Stimulated activated memory B cell treated with anti-CD40 and anti-IgM and Interleukin-4, amounts not matched to agents 10 μg/mL and 1 μg/mL and 100 μg/mL, for 72 hours (primary cell): ENCODE measurements around the gene BEND7.

Experiments used
- ATAC-seq: fragments of 150-1000 bp; cut with Tn5 transposase; 2 replicates; pipeline ENCODE4 v1.10.0; 2021
- H3K27ac Mint-ChIP-seq: one replicate; pipeline ENCODE4 v1.8.0; 2022; ENCODE audit warnings: mild to moderate bottlenecking, mixed read lengths
- H3K27me3 Mint-ChIP-seq: one replicate; pipeline ENCODE4 v1.8.0; 2022; ENCODE audit warnings: mixed read lengths
- H3K36me3 Mint-ChIP-seq: one replicate; pipeline ENCODE4 v1.8.0; 2022; ENCODE audit warnings: mixed read lengths
- H3K4me1 Mint-ChIP-seq: one replicate; pipeline ENCODE4 v1.8.0; 2022; ENCODE audit warnings: mixed read lengths
- H3K4me3 Mint-ChIP-seq: one replicate; pipeline ENCODE4 v1.8.0; 2022; ENCODE audit warnings: mild to moderate bottlenecking, moderate library complexity, mixed read lengths
- H3K9me3 Mint-ChIP-seq: one replicate; pipeline ENCODE4 v1.8.0; 2022; ENCODE audit warnings: mixed read lengths

Gene BEND7

DNA sequence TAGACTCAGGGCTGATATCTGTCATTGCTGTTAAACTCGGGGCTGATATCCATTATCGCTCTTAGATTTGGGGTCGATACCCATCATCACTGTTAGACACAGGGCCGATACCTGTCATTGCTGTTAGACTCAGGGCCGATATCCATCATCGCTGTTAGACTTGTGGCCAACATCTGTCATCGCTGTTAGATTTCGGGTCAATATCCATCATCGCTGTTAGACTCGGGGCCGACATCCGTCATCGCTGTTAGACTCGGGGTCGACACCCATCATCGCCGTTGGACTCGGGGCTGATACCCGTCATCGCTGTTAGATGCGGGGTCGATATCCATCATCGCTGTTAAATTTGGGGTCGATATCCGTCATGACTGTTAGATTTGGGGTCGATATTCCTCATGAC lies 54.8 kb downstream of the BEND7 start:
- Mint-ChIP-seq H3K27me3 (peaks cover 9% of the 10 kb centered on the region), H3K9me3 (no peaks in the 10 kb centered on the region), H3K27ac (no peak overlapping the region), H3K4me1 (no peaks in the 10 kb centered on the region), H3K4me3 (no peak overlapping the region), H3K36me3 (no peaks in the 10 kb centered on the region)
- ATAC-seq: no peak

GRCh38 chr10:13472359-13472758 lies 56.5 kb downstream of the BEND7 start:
- no peaks in the 10 kb centered on the region for H3K9me3 Mint-ChIP-seq

DNA sequence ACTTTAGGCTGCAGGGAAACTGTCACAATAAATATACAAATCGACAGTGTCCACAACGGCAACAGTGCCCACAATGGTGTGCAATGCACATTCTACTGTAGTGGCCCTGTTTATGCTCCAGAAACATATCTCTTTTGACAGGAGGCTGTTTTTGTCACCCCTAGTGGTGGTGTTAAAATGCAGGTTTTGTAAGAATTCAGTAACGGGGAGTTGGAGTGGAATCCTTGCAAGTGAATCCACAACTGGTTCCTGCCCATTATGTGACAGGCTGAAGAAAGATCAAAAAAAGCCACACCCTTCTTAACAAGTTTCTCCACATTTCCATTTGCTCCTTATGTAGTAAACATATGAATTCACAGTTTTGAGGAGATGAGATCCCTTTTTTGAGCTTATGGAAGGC lies 58.5 kb downstream of the BEND7 start:
- no peaks in the 10 kb centered on the region for H3K36me3 Mint-ChIP-seq
- no peaks in the 10 kb centered on the region for H3K9me3 Mint-ChIP-seq
- no peak for ATAC-seq
- no peaks in the 10 kb centered on the region for H3K27me3 Mint-ChIP-seq
- H3K4me1 Mint-ChIP-seq: no peaks in the 10 kb centered on the region
- no peak overlapping the region for H3K4me3 Mint-ChIP-seq
- H3K27ac Mint-ChIP-seq: no peak overlapping the region

More at GRCh38 chr10:13472359-13472758, 56.5 kb downstream of the BEND7 start:
- ATAC-seq: no peak
- Mint-ChIP-seq H3K4me3 (no peak overlapping the region), H3K4me1 (no peaks in the 10 kb centered on the region), H3K36me3 (no peaks in the 10 kb centered on the region), H3K27ac (no peak overlapping the region), H3K27me3 (peaks cover under 1% of the 10 kb centered on the region)

DNA sequence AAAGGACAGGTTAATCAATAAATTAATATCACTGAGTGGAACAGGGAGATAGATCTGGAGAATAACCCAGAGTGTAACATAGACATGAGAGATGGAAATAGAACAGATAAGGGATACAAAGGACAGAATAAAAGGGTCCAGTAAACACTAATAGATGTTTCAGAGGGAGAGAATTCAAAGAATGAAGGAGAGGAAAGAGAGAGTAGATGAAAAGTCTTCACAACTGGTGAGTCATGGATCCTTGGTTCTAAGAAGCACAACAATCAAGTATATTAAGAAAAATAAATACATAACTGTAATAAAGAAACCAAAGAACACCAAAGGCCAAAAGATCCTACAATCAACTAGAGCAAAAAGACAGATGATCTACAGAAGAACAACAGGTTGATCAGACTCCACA lies 66.3 kb downstream of the BEND7 start:
- Mint-ChIP-seq H3K4me3 (no peak overlapping the region), H3K9me3 (peaks cover 16% of the 10 kb centered on the region), H3K36me3 (peaks cover 18% of the 10 kb centered on the region), H3K27me3 (peaks cover 35% of the 10 kb centered on the region), H3K27ac (no peak overlapping the region), H3K4me1 (no peaks in the 10 kb centered on the region)
- ATAC-seq: no peak

DNA sequence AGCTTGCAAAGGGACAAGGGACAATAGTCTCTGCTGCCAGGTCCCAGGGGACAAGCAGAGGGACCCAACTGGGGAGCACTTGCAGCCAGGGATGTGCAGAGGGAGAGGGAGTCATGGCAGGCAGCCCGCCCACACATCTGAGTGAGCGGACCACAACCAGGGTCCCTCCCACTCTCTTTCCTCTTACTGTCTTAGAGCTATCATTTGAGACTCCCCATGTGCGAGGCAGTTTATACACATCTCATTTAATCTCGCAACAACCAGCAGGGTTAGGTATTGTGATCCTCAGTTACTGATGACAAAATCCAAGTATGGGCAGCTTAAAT lies 70.2 kb downstream of the BEND7 start:
- H3K4me1 Mint-ChIP-seq: peaks cover 7% of the 10 kb centered on the region
- H3K4me3 Mint-ChIP-seq: no peak overlapping the region
- no peak overlapping the region for H3K27ac Mint-ChIP-seq
- H3K9me3 Mint-ChIP-seq: peaks cover 16% of the 10 kb centered on the region
- H3K36me3 Mint-ChIP-seq: peaks cover 18% of the 10 kb centered on the region
- no peak for ATAC-seq
- peaks cover 64% of the 10 kb centered on the region for H3K27me3 Mint-ChIP-seq

DNA sequence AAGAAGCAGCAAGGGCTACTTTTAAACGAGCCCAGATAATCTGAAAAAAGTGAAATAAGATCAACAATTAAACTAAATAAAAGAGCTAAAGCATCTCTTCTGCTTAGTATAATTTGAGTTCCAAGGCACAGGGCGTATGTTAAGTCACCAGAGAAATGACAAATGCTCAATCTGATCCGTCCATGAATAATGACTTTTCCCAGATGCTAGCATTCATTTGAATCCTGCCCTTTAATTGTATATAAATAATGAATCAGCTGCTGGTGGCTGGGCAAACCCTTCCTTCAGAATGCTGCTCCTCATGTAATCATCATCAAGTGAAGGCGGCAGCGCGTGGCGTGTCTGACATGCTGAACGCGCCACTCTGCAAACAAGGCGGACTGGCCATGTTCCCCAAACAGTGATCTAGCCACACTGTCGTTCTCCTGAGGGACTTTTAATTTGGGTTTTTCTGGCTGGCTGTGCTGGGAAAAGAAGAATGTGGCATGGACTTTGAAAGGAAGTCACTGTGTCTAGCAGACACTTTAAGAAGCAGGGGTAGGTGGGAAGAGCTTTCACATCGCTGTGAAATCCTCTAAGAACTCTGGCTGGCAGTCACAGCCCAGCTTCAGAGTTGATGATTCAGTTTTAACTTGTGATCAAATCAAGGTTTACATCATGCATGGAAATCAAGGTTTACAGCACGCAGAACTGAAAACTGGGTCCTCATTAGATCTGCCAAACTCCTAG lies 70.7 kb downstream of the BEND7 start:
- H3K4me3 Mint-ChIP-seq: no peak overlapping the region
- peaks cover 8% of the 10 kb centered on the region for H3K4me1 Mint-ChIP-seq
- peaks cover 18% of the 10 kb centered on the region for H3K36me3 Mint-ChIP-seq
- peaks cover 62% of the 10 kb centered on the region for H3K27me3 Mint-ChIP-seq
- H3K9me3 Mint-ChIP-seq: peaks cover 14% of the 10 kb centered on the region
- no peak for ATAC-seq
- H3K27ac Mint-ChIP-seq: no peak overlapping the region

DNA sequence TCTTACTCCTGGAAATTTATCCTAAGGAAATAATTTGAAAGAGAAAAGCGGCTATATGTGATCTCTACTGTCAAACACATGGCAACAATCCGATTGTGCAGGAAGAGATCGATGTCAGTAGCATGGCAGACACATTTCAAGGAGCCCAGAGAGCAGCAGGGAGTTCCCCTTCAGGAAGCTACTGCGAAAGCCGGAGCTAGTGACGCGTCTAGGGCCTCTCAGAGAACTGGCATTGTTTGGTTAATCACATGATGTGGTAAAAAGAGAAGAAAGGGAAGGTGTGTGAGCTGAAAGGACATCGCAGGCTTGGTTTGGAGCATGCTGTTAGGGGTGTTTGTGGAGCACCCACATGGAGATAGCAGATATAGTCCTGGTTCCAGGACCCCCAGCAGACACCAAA lies 74.9 kb downstream of the BEND7 start:
- H3K36me3 Mint-ChIP-seq: no peaks in the 10 kb centered on the region
- no peak overlapping the region for H3K27ac Mint-ChIP-seq
- ATAC-seq: peak; percentile 79
- H3K27me3 Mint-ChIP-seq: peaks cover 53% of the 10 kb centered on the region
- peaks cover 8% of the 10 kb centered on the region for H3K4me1 Mint-ChIP-seq
- no peaks in the 10 kb centered on the region for H3K9me3 Mint-ChIP-seq
- H3K4me3 Mint-ChIP-seq: no peak overlapping the region

- no peak overlapping the region for H3K4me3 Mint-ChIP-seq
- H3K27ac Mint-ChIP-seq: no peak overlapping the region
- ATAC-seq: no peak
- peaks cover 8% of the 10 kb centered on the region for H3K4me1 Mint-ChIP-seq
- H3K9me3 Mint-ChIP-seq: no peaks in the 10 kb centered on the region
- peaks cover 30% of the 10 kb centered on the region for H3K27me3 Mint-ChIP-seq
- no peaks in the 10 kb centered on the region for H3K36me3 Mint-ChIP-seq
Measured at GRCh38 chr10:13450069-13450468, 78.7 kb downstream of the BEND7 start.

DNA sequence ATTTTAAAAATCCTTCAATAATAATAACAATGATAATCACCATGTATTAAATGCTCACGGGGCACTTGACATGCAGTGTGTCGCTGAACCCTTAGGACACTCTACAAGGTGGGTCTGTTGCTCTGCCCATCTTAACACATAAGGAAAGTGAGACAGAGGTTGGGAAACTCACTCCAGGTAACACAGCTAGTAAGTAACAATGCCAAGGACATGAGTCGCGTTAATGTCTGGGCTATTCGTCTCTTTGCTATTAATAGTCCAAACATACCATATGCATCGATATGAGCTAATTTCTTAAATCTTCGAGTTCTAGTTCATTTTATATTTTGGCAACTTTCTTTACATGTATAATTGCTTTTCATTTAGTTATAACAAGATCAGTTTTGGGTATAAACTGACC lies 79.5 kb downstream of the BEND7 start:
- H3K4me1 Mint-ChIP-seq: peaks cover 7% of the 10 kb centered on the region
- no peak overlapping the region for H3K4me3 Mint-ChIP-seq
- H3K27me3 Mint-ChIP-seq: peaks cover 23% of the 10 kb centered on the region
- no peak overlapping the region for H3K27ac Mint-ChIP-seq
- no peak for ATAC-seq
- no peaks in the 10 kb centered on the region for H3K36me3 Mint-ChIP-seq
- H3K9me3 Mint-ChIP-seq: no peaks in the 10 kb centered on the region

GRCh38 chr10:13448216-13448615 lies 80.6 kb downstream of the BEND7 start:
- Mint-ChIP-seq H3K36me3 (no peaks in the 10 kb centered on the region), H3K4me3 (no peak overlapping the region), H3K27me3 (peaks cover 15% of the 10 kb centered on the region), H3K4me1 (no peaks in the 10 kb centered on the region), H3K27ac (no peak overlapping the region), H3K9me3 (no peaks in the 10 kb centered on the region)
- ATAC-seq: no peak

- H3K9me3 Mint-ChIP-seq: no peaks in the 10 kb centered on the region
- no peak overlapping the region for H3K27ac Mint-ChIP-seq
- H3K4me1 Mint-ChIP-seq: no peaks in the 10 kb centered on the region
- no peaks in the 10 kb centered on the region for H3K36me3 Mint-ChIP-seq
- no peak overlapping the region for H3K4me3 Mint-ChIP-seq
- peaks cover 24% of the 10 kb centered on the region for H3K27me3 Mint-ChIP-seq
- ATAC-seq: no peak
Measured at GRCh38 chr10:13445656-13446400, 83.0 kb downstream of the BEND7 start.

- H3K4me1 Mint-ChIP-seq: peaks cover 8% of the 10 kb centered on the region
- no peaks in the 10 kb centered on the region for H3K36me3 Mint-ChIP-seq
- H3K27me3 Mint-ChIP-seq: peaks cover 43% of the 10 kb centered on the region
- no peaks in the 10 kb centered on the region for H3K9me3 Mint-ChIP-seq
- H3K27ac Mint-ChIP-seq: no peak overlapping the region
- no peak overlapping the region for H3K4me3 Mint-ChIP-seq
- ATAC-seq: no peak
Measured at GRCh38 chr10:13441476-13441875, 87.3 kb downstream of the BEND7 start.

DNA sequence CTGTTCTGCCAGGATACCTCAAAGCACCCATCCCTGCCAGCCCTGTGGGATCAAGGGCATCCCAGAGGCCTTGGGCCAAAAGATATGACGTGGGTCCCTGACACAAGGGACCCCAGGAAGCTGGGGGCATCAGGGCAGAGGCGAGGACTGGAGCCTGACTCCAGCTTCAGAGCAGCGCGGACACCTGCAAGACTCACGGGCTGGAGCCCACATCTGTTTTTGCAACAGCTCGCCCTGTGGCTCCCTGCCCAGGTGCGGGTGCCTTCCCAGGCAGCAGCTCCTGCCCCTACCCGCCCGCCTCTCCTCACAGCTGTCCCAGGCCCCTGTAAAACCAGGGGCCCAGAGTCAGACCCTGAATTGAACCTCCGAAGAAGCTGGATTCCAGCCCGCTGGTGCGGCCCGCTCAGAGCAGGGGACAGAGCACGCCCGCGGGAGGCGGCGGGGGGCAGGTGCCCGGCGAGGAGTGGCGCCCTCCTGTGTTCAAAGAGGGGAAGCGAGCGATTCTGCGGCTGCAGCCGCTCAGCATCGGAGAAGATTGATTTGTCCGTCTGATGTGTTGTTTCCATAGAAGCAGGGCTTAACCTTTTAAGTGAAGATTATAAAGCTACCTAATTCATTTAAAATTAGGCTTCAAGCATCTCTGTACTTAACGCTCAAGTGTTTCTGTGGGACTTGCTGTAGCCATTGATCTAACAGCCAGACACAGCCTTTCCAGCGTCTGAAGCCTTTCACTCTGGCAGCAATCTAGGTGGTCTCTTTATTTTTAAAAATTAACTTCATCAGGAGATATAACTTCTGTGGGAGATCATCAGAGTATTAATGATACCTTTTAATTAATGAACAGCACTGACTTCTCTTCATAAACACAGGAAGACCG lies 88.4 kb downstream of the BEND7 start:
- Mint-ChIP-seq H3K27me3 (peaks cover 48% of the 10 kb centered on the region), H3K4me3 (peak overlapping the region; percentile 54)
- ATAC-seq: peak; percentile 75

DNA sequence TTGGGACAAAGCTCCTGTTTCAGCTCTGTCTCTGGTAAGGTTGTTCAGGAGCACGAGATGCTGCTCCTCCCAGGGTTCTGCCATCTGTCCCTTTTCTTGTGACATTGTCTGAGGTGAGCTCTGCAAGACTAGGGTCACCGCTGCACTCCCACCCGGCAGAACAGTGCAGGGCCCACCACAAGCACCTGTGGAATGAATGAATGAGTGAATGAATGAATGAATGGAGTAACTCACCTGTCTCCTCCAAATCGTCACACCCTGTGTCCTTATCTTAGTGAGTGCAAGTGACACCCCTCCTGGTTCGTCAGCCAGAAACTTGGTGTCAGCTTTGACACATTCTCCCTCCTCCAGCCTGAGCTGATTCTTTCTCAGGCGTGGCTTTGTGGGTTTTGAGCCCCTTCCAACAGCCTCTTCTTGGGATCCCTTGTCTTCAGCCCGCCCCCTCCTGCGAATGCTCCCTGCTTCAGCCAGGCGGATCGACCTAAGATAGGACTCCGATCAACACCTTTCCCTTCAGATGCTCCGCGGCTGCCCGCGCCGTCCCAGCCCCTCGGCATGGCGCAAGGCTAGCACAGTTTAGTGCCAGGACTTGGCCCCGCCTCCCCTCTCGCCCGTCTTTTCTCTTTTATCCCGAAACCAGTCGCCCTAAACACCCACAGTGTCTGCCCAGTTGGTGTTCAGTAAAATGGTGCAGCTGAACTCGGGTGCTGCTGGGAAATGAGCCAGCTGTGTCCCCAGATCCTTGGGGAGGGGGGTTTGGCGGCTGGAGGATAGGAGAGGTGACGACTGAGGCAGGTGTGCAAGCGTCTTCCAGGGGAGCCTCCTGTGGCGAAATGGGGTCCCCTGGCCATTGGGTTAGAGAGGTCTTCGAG lies 89.3 kb downstream of the BEND7 start:
- peaks cover 8% of the 10 kb centered on the region for H3K4me1 Mint-ChIP-seq
- no peaks in the 10 kb centered on the region for H3K36me3 Mint-ChIP-seq
- ATAC-seq: peak; percentile 45
- H3K9me3 Mint-ChIP-seq: no peaks in the 10 kb centered on the region
- H3K4me3 Mint-ChIP-seq: peak overlapping the region; percentile 44
- H3K27me3 Mint-ChIP-seq: peaks cover 48% of the 10 kb centered on the region
- H3K27ac Mint-ChIP-seq: no peak overlapping the region

More for the DNA sequence above, 88.4 kb downstream of the BEND7 start:
- Mint-ChIP-seq H3K36me3 (no peaks in the 10 kb centered on the region), H3K27ac (no peak overlapping the region), H3K9me3 (no peaks in the 10 kb centered on the region), H3K4me1 (peaks cover 8% of the 10 kb centered on the region)
